ENCODE measurements around the gene TERT.
"Not testable (repeated sequence)": the region's sequence is repeated elsewhere in the genome, so short reads cannot be mapped to it uniquely, and the experiment has no call there.

Gene TERT

DNA sequence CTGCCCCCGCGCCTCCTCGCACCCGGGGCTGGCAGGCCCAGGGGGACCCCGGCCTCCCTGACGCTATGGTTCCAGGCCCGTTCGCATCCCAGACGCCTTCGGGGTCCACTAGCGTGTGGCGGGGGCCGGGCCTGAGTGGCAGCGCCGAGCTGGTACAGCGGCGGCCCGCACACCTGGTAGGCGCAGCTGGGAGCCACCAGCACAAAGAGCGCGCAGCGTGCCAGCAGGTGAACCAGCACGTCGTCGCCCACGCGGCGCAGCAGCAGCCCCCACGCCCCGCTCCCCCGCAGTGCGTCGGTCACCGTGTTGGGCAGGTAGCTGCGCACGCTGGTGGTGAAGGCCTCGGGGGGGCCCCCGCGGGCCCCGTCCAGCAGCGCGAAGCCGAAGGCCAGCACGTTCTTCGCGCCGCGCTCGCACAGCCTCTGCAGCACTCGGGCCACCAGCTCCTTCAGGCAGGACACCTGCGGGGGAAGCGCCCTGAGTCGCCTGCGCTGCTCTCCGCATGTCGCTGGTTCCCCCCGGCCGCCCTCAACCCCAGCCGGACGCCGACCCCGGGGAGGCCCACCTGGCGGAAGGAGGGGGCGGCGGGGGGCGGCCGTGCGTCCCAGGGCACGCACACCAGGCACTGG lies 548 bp downstream of the TERT start:
- no peak for DNase-seq (ENCODE audit: low read depth)

DNA sequence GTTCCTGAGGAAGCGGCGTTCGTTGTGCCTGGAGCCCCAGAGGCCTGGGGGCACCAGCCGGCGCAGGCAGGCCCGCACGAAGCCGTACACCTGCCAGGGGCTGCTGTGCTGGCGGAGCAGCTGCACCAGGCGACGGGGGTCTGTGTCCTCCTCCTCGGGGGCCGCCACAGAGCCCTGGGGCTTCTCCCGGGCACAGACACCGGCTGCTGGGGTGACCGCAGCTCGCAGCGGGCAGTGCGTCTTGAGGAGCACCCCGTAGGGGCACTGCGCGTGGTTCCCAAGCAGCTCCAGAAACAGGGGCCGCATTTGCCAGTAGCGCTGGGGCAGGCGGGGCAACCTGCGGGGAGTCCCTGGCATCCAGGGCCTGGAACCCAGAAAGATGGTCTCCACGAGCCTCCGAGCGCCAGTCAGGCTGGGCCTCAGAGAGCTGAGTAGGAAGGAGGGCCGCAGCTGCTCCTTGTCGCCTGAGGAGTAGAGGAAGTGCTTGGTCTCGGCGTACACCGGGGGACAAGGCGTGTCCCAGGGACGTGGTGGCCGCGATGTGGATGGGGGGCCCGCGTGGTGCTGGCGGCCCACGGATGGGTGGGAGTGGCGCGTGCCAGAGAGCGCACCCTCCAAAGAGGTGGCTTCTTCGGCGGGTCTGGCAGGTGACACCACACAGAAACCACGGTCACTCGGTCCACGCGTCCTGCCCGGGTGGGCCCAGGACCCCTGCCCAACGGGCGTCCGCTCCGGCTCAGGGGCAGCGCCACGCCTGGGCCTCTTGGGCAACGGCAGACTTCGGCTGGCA lies 1.3 kb downstream of the TERT start:
- DNase-seq (ENCODE audit: low read depth): no peak

DNA sequence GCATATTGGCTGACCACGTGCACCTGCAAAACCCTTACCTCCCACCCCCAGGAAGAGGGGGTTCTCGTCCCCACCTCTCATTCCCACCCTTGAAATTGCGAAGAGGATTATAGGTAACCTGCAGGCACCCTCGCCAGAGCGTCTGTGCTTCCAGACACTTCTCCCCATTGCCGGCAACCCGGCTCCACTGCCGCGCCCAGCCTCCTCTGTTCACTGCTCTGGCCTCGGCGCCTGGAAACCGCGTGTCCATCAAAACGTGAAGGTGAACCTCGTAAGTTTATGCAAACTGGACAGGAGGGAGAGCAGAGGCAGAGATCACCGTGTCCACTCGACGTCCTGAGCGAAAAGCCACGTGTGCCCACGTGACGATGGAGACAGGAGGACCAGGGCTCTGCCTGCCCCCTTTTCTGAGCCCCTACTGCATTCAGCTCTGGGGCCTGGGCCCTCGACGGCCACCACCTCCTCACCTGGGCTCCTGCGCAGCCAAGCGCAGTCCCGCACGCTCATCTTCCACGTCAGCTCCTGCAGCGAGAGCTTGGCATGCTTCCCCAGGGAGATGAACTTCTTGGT lies 1.9 kb downstream of the TERT start:
- no peak for DNase-seq (ENCODE audit: low read depth)

DNA sequence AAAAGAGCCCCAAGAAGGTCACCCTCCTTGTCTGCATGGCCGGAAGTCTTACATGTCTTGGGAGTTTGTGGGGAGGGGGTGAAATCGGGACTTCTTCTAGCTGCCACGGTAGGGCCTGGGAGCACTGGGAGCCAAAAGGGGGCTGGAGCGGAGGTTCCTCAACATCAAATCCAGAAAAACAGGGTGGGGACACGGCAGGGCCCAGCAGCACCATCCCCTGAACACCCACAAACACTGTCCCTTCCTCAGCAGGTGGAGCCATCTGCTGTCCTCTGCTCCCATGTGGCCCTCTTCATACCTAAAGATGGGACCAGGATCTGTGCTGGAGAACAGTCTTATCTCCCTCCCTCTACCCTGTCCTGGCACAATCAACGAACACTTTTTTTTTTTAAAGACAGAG lies 2.7 kb downstream of the TERT start:
- no peak for DNase-seq (ENCODE audit: low read depth)

DNA sequence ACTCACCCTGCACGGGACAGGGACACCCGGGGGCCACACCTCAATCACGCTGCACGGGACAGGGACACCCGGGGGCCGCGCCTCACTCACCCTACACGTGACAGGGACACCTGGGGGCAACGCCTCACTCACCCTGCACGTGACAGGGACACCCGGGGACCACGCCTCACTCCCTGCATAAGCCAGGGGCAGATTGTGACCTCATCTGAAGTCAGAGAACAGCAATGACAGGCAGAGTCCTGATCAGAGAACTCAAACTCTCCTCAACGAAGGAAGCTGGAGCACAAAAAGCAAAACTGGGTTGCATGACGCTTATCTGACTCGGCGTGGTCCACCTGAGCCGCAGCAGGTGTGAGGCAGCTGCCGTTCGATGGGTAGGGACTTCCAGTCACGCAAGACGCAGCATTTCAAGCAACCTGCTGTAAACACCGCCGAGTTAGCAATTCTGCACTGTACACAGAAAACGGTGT lies 3.2 kb downstream of the TERT start:
- no peak for DNase-seq (ENCODE audit: low read depth)

DNA sequence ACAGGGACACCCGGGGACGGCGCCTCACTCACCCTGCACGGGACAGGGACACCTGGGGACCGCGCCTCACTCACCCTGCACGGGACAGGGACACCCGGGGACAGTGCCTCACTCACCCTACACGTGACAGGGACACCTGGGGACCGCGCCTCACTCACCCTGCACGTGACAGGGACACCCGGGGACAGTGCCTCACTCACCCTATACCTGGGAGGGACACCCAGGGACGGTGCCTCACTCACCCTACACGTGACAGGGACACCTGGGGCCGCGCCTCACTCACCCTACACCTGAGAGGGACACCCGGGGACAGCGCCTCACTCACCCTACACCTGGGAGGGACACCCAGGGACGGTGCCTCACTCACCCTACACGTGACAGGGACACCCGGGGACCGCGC lies 3.9 kb downstream of the TERT start:
- DNase-seq (ENCODE audit: low read depth): not testable (repeated sequence)

DNA sequence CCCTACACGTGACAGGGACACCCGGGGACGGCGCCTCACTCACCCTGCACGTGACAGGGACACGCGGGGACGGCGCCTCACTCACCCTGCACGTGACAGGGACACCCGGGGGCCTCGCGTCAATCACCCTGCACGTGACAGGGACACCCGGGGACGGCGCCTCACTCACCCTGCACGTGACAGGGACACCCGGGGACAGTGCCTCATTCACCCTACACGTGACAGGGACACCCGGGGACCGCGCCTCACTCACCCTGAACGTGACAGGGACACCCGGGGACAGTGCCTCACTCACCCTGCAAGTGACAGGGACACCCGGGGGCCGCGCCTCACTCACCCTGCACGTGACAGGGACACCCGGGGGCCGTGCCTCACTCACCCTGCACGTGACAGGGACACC lies 5.3 kb downstream of the TERT start:
- not testable (repeated sequence) for DNase-seq (ENCODE audit: low read depth)

DNA sequence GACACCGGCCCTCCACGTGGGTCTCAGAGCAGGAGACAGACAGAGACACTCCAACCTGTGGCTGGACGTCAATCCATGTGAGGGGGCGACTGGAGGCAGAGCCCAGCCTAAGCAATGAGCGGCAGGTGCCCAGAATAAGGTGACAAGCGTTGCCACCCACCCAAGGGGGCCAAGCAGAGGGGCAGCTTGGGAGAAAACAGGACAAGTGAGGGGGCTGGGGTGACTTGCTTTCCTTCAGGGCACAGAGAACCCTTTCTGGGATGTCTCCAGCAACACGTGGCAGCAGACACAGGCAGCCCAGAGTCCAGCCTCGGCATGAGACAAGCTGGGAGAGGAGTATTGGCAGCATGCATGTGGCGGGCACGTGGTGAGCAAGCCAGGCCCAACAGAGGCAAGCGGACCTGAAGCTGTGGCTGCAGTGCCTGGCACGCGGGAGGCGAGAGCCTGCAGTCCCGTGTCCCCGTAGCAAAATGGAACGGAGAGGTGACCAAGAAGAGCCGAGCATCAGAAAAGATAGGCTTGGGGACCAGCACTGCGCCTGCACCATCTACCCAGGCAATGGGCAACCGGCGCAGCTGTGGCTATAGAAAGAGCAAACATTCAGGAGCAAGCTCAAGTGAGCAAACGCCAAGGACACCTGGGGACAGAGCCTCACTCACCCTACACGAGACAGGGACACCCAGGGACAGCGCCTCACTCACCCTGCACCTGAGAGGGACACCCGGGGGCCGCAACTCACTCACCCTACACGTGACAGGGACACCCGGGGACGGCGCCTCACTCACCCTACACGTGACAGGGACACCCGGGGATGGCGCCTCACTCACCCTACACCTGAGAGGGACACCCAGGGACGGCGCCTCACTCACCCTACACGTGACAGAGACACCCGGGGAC lies 6.2 kb downstream of the TERT start:
- no peak for DNase-seq (ENCODE audit: low read depth)

DNA sequence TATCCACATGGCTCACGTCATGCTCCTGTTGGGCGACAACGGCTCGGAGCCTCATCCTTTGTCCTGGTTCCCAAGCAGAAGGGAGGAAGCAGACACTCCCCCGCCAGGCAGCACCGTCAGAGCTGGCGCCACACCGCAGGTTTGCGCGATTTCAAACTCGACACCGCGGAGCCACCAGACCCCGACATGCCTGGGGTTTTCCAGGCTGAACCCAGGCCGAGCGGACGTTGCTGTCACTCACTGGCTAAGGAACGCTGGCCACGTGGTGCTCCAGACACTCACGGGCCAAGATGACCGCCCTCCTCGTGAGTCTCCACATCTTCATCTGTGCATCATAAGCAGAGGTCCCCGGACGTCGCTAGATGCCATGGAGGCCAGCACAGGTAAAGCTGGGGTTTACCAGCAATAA lies 9.0 kb downstream of the TERT start:
- no peak for DNase-seq (ENCODE audit: low read depth)

DNA sequence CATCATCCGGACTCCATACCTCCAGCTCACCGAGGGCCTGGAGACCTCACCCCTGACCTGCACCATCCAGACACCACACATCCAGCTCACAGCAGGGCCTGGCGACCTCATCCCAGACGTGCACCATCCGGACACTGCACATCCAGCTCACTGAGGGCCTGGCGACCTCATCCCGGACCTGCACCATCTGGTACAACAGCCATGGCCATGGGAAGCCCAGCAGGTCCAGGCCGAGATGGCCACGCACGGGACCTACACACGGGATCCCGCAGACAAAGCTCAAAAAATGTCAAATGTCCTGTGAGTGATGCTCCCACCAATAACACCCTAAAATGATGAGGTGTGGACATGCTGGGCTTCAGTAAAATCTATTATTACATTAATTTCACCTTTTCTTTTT lies 9.7 kb downstream of the TERT start:
- DNase-seq (ENCODE audit: low read depth): no peak

DNA sequence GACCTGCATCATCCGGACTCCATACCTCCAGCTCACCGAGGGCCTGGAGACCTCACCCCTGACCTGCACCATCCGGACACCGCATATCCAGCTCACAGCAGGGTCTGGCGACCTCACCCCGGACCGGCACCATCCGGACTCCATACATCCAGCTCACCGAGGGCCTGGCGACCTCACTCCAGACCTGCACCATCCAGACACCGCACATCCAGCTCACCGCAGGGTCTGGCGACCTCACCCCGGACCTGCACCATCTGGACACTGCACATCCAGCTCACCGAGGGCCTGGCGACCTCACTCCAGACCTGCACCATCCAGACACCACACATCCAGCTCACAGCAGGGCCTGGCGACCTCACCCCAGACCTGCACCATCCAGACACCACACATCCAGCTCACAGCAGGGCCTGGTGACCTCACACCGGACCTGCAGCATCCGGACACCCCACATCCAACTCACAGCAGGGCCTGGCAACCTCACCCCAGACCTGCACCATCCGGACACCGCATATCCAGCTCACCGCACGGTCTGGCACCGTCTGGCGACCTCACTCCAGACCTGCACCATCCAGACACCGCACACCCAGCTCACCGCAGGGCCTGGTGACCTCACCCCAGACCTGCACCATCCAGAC lies 10.4 kb downstream of the TERT start:
- DNase-seq (ENCODE audit: low read depth): not testable (repeated sequence)

DNA sequence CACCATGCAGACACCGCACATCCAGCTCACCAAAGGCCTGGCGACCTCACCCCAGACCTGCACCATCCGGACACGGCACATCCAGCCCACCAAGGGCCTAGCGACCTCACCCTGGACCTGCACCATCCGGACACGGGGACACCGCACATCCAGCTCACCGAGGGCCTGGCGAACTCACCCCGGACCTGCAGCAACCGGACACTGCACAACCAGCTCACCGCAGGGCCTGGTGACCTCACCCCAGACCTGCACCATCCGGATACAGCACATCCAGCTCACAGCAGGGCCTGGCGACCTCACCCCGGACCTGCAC lies 11.2 kb downstream of the TERT start:
- DNase-seq (ENCODE audit: low read depth): not testable (repeated sequence)

DNA sequence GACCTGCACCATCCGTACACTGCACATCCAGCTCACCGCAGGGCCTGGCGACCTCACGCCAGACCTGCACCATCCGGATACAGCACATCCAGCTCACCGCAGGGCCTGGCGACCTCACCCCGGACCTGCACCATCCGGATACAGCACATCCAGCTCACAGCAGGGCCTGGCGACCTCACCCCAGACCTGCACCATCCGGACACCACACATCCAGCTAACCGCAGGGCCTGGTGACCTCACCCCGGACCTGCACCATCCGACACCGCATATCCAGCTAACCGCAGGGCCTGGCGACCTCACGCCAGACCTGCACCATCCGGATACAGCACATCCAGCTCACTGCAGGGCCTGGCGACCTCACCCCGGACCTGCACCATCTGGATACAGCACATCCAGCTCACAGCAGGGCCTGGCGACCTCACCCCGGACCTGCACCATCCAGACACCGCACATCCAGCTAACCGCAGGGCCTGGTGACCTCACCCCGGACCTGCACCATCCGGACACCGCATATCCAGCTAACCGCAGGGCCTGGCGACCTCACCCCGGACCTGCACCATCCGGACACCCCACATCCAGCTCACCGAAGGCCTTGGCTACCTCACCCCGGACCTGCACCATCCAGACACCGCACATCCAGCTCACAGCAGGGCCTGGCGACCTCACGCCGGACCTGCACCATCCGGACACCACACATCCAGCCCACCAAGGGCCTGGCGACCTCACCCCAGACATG lies 11.7 kb downstream of the TERT start:
- not testable (repeated sequence) for DNase-seq (ENCODE audit: low read depth)

DNA sequence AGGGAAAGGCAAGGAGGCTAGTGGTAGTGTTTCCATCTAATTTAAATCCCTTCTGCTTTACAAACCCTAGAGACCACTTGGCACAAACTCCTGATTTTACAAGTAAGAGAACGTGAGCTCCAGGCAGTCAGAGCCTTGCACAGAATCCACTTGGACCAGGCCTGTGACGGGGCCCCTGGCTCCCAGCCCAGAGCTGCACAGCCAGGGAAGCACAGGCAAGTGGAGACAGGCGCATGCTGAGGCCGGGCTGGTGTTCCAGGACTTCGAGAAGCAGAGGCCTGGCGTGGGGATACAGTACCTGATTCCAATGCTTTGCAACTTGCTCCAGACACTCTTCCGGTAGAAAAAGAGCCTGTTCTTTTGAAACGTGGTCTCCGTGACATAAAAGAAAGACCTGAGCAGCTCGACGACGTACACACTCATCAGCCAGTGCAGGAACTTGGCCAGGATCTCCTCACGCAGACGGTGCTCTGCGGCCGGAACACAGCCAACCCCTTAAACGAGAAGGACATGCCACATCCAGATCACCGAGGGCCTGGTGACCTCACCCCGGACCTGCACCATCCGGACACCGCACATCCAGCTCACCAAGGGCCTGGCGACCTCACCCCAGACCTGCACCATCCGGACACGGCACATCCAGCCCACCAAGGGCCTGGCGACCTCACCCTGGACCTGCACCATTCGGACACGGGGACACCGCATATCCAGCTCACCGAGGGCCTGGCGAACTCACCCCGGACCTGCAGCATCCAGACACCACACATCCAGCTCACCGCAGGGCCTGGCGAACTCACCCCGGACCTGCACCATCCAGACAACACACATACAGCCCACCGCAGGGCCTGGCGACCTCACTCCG lies 12.5 kb downstream of the TERT start:
- DNase-seq (ENCODE audit: low read depth): no peak

DNA sequence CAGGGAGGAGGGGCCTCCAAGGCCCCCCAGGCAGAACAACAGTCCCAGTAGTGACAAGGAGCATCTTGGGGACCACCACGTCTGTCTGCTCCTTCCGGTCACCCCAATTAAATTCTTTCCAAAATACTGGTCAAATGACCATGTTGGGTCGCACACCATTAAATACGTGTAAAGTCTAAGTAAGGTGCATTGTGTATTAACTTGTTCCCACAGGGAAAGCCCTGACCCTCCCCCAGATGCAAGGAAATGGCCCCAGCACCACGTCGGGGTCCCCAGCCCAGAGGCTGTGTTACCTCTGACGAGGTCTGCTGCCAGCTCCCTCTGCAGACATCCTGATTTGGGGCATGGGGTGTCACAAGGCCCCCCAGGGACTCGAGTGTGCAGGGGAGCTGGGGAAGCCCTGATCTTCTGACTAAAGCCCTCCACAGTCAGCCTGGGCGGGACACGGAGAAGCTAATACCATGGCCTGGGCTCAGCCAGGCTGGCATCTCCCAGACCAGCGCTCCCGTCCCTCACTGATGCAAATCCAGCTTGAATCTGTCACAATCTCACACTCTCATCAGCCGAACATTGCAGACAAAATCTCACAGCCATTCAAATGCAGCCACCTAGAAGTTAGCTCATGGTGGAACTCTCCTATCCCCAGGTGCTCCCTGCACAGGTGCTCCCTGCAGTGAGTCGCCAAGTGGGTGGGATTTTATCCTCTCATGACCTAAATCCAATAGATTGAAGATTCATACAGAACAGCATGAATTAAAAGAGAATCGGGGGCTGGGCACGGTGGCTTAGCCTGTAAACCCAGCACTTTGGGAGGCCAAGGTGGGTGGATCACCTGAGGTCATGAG lies 13.6 kb downstream of the TERT start:
- no peak for DNase-seq (ENCODE audit: low read depth)

DNA sequence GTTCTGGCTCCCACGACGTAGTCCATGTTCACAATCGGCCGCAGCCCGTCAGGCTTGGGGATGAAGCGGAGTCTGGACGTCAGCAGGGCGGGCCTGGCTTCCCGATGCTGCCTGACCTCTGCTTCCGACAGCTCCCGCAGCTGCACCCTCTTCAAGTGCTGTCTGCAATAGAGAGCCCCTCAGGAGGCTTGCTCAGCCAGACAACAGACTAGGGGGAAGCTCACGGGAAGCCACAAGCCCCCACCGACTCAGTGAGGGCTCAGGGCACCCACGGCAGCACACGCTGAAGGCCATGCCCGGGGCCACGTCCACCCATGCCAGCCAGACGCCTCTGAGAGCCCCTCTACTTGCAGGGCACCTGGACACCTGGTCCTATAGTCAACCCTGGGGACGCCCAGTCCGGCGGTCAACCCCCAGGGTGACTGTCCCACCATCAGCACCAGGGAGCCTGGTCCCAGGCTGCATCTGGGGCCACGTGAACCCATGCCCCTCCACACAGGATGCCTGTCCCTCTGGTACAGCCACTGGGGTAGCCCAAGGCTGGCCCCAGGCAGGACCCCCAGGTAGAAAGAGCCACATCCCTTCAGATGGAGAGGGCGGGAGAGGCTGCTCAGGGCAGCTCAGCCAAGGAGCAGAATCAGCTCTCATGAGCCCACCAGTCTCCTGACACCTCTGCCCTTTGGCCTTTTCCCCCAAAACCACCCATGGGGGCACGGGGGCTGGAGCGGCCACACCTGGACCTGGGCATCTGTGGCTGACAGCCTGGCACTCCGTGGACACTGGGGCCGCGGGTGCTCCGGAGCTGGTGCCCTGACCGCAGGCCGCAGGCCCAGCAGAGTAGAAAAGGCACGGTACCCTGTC lies 14.5 kb downstream of the TERT start:
- DNase-seq (ENCODE audit: low read depth): no peak

DNA sequence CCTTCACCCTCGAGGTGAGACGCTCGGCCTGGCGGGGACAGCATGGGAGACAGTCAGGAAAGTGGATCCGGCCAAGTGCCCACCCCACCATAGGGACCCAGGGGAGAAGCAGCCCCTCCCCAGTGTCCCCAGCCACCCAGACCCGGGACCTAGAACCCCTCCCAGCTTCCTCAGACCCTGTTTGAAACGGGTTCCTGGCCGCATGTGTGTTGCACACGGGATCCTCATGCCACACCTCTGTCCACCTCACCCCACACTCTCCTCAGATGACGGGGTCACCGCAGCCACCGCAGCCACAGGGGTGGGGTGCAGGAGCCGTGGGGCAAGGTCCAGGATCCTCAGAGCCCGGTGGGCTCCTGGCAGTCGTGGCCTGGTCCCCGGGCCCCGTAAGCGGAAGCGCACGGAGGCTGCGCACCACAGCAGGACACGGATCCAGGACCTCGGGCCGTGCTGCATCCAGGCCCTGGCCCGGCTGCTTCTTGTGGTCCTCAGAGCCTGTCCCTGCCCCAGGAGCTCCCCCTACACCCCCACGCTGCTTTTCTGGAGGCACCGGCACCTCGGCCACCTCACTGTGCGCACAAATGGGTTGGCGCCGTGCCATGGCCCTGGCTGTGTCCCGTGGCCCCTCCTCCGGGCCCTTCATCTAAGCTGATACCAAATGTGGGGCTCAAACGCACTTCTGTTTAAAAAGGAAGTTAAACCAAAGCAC lies 15.3 kb downstream of the TERT start:
- DNase-seq (ENCODE audit: low read depth): no peak

Data from stimulated activated CD4-positive, alpha-beta T cell treated with anti-CD3 and anti-CD28 coated beads, Interleukin-2, amount 100 ng/mL, for 4 hours (primary cell).